Cardiac muscle cell (in vitro differentiated cells and primary cell): ENCODE results near the gene CTCFL. TPM values are rescaled to one million over a fixed set of nuclear protein-coding genes. Genes with fewer than 3 reads are reported as not detected.

Source experiments
- DNase-seq, 2 donors: peaks; one replicate each; pipeline versions ENCODE4 v3.0.0 to v3.0.0-alpha.2; 2010 to 2017; ENCODE audit warnings: low read depth in 1 of 2, low spot score in 1 of 2
- H3K27ac ChIP-seq: fragments of 200-600 bp; sonication (generic); 2 replicates; pipeline ENCODE4 v1.5.1; 2016
- H3K27me3 ChIP-seq: fragments of 200-600 bp; sonication (generic); 2 replicates; pipeline ENCODE4 v1.6.0; 2016; ENCODE audit warnings: control low read depth
- H3K36me3 ChIP-seq: fragments of 200-600 bp; sonication (generic); 2 replicates; pipeline ENCODE4 v1.5.1; 2016; ENCODE audit warnings: control low read depth
- H3K4me1 ChIP-seq: fragments of 200-600 bp; sonication (generic); 2 replicates; pipeline ENCODE4 v1.8.1; 2017; ENCODE audit warnings: low read depth, mild to moderate bottlenecking, mixed run types
- H3K4me3 ChIP-seq: fragments of 200-600 bp; sonication (generic); 2 replicates; pipeline ENCODE4 v1.5.1; 2016; ENCODE audit warnings: mild to moderate bottlenecking
- H3K9me3 ChIP-seq: fragments of 200-600 bp; sonication (generic); 2 replicates; pipeline ENCODE4 v1.5.1; 2017; ENCODE audit warnings: low read depth, mild to moderate bottlenecking, control low read depth
- CTCF ChIP-seq: IDR thresholded peaks from 2 replicates; pipeline ENCODE4 v1.5.1; 2012; ENCODE audit warnings: low read depth, mild to moderate bottlenecking, low read length
- polyA plus RNA-seq: library from polyadenylated mRNA; unstranded; fragments of >200 nt; fragmentation: Nextera tagmentation; extraction: Ambion mirVana; gene quantifications from 2 replicates; pipeline ENCODE4 v1.2.1, GENCODE V29; 2016
- total RNA-seq: library from RNA; depleted of rRNA; stranded (reverse); fragments of >200 nt; gene quantifications from 2 replicates; pipeline ENCODE4 v1.2.3, GENCODE V29; 2016

Gene CTCFL
- total and polyA plus RNA-seq, 2 experiments from 2014 or later = 0.09 TPM; not detected in 1

GRCh38 chr20:57501461-57502335 lies 23.2 kb downstream of the CTCFL start:
- Histone ChIP-seq H3K4me1 (peaks cover 17% of the 10 kb centered on the region), H3K27ac (no peak overlapping the region), H3K27me3 (no peaks in the 10 kb centered on the region), H3K4me3 (no peak overlapping the region), H3K9me3 (no peaks in the 10 kb centered on the region), H3K36me3 (no peaks in the 10 kb centered on the region)
- DNase-seq = peak in 1 of 2 donors; percentile 5
- TF ChIP-seq CTCF = no peak

- Histone ChIP-seq H3K36me3 (no peaks in the 10 kb centered on the region), H3K9me3 (no peaks in the 10 kb centered on the region), H3K27ac (no peak overlapping the region), H3K4me3 (no peak overlapping the region), H3K27me3 (no peaks in the 10 kb centered on the region), H3K4me1 (peaks cover 17% of the 10 kb centered on the region)
- DNase-seq = no peak
- no peak for TF ChIP-seq CTCF
These were observed 24.0 kb downstream of the CTCFL start for GRCh38 chr20:57500962-57501361.

GRCh38 chr20:57500235-57500634 lies 24.7 kb downstream of the CTCFL start:
- Histone ChIP-seq H3K9me3 (no peaks in the 10 kb centered on the region), H3K27ac (no peak overlapping the region), H3K4me3 (no peak overlapping the region), H3K27me3 (no peaks in the 10 kb centered on the region), H3K36me3 (no peaks in the 10 kb centered on the region), H3K4me1 (peaks cover 17% of the 10 kb centered on the region)
- no peak for TF ChIP-seq CTCF
- DNase-seq = no peak

- Histone ChIP-seq H3K36me3 (no peaks in the 10 kb centered on the region), H3K4me1 (peaks cover 21% of the 10 kb centered on the region), H3K9me3 (no peaks in the 10 kb centered on the region), H3K27ac (no peak overlapping the region), H3K4me3 (no peak overlapping the region), H3K27me3 (no peaks in the 10 kb centered on the region)
- TF ChIP-seq CTCF = no peak
- no peak for DNase-seq
These were observed 25.3 kb downstream of the CTCFL start for GRCh38 chr20:57499676-57500075.

GRCh38 chr20:57498425-57499400 lies 26.2 kb downstream of the CTCFL start:
- TF ChIP-seq CTCF = peak; percentile 50
- peak overlapping the region; percentile 42 for H3K27ac ChIP-seq
- no peaks in the 10 kb centered on the region for H3K27me3 ChIP-seq
- H3K4me3 ChIP-seq = no peak overlapping the region
- H3K36me3 ChIP-seq = no peaks in the 10 kb centered on the region
- peaks cover 31% of the 10 kb centered on the region for H3K4me1 ChIP-seq
- DNase-seq = peak; percentile 44 to 78
- H3K9me3 ChIP-seq = no peaks in the 10 kb centered on the region
